COLO668 (cell line): ENCODE data around the gene BTG2.
"Not testable (repeated sequence)": the region's sequence is repeated elsewhere in the genome, so short reads cannot be mapped to it uniquely, and the experiment has no call there.

Experiments used
- DNase-seq: peaks from one replicate; lab custom pipeline; 2025; ENCODE audit not compliant: unreplicated experiment; lab: John Stamatoyannopoulos, UW

BTG2 gene, protein sequence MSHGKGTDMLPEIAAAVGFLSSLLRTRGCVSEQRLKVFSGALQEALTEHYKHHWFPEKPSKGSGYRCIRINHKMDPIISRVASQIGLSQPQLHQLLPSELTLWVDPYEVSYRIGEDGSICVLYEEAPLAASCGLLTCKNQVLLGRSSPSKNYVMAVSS

DNA sequence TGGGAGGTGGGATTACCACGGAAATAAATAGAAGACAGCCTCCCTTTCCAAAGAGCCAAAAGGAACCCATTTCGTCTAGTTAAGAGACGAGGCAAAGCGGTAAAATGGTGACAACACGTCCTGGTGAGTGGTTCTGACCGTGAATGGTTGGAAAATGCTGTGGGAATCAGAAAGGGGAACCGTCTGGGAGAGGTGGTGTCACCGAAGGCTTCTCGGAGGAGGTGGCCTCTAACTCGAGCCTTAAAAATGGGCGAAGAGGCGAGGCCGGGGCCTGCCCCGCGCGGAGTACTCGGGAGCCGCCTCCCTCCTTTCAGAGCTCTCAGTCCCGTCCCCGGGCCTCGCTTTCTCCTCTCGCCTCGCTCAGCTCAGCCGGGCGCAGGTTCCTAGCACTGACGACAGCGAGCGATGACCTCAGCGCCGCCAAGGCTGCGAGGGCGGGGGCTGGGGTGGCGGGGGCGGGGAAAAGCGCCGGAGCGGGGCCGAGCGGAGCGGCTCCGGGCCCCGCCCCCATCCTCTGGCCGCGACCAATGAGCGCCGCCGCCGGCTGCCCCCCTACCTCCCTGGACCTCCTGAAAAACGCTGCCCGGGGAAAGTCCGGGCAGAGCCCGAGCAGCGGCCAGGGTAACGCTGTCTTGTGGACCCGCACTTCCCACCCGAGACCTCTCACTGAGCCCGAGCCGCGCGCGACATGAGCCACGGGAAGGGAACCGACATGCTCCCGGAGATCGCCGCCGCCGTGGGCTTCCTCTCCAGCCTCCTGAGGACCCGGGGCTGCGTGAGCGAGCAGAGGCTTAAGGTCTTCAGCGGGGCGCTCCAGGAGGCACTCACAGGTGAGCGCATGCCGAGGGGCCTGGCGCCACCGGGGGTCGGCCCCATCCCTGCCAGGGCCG is at the start of gene BTG2:
Gene BTG2, plus strand, starts transcription at position 601 of the 890 bp plus-strand sequence. Its CDS starts 88 bp downstream, at position 689.
- peak; percentile 98 for DNase-seq

DNA sequence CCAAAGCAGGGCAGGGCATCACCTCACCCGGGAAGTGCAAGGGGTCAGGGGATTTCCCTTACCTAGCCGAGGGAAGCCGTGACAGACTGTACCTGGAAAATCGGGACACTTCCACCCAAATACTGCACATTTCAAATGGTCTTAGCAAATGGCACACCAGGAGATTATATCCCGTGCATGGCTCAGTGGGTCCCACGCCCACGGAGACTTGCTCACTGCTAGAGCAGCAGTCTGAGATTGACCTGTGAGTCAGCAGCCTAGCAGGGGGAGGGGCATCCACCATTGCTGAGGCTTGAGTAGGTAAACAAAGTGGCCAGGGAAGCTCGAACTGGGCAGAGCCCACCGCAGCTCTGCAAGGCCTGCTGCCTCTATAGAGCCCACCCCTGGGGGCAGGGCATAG is 48.7 kb upstream of the BTG2 start:
- DNase-seq, result not testable (repeated sequence)

DNA sequence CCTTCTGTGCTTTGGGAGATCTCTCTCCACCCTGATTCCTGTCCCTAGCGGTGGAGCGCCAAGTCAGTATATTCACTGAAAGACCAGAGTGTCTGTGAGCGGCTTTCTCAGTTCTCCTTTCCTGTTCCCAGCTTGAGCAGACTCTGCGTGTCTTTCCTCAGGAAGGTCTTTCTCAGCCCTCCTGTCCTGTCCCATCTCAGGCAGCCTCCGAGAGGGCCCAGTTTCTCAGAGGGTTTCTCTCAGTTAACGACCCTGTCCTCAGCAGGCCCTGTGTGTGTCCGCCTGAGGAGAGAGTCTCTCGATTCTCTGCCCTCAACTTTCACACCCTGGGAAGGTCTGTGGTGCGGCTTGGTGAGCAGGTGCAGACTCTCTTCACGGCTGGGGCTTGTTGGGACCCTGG is 41.8 kb upstream of the BTG2 start:
- no peak for DNase-seq

DNA sequence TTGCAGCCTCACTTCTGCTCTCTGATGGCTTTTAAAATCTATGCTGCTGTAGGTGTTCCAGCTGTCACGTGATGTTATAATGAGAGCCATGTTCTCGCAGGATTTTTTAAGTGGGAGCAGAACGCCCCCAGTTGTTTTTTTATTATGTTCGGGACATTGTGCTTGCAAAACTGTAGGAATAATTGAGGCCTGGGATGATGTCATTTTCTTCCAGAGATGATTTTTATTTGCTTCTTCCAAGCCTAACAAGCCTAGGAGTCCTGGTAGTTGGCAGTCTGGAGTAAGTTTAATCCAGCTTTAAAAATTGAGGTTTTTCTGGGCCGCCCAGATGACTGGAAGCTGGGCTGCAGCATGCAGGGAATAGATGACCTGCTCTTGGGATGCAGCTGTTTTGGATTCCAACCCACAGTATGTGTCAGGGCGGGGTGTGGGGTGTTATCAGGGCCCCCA is 41.2 kb upstream of the BTG2 start:
- no peak for DNase-seq

DNA sequence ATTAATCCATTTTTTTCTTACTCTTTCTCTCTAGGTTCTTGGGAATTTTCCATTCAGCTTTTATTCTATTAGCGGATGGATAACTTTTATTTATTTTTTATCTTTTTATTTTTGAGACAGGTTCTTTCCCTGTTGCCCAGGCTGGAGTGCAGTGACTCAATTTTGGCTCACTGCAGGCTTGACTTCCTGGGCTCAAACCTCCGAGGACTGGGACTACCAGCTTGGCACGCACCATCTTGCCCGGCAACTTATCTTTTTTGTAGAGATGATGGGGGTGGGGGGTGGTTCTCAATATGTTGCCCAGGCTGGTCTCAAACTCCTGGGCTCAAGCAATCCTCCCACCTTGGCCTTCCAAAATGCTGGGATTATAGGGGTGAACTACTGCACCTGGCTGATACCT is 39.8 kb upstream of the BTG2 start:
- no peak for DNase-seq

DNA sequence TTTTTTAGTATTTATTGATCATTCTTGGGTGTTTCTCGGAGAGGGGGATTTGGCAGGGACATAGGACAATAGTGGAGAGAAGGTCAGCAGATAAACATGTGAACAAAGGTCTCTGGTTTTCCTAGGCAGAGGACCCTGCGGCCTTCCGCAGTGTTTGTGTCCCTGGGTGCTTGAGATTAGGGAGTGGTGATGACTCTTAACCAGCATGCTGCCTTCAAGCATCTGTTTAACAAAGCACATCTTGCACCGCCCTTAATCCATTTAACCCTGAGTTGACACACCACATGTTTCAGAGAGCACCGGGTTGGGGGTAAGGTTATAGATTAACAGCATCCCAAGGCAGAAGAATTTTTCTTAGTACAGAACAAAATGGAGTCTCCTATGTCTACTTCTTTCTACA is 39.2 kb upstream of the BTG2 start:
- DNase-seq, result not testable (repeated sequence)

DNA sequence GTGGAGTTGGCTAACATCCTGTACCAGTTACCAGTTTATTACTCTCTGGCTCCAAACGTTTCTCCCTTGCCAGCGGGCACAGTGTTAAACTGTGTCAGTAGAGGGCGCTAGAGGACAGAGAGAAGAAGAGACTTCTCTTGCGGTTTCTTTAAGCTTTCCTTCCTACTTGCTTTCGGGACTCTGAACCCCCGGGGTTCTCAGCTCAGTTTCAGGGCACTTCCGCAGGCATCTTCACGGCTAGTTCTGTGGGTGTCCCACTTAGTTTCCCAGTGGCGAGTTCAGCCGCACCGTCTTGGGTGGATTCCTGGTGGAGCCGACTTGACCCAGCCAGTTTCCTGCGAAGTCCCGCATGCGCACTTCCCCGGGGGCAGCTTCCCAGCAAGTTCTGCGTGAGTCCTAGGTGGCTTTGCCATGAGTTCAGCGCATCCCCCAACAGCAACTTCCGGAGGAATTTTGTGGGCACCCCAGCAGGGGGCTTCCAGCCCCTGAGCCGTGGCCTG is 37.9 kb upstream of the BTG2 start:
- peak; percentile 82 for DNase-seq

DNA sequence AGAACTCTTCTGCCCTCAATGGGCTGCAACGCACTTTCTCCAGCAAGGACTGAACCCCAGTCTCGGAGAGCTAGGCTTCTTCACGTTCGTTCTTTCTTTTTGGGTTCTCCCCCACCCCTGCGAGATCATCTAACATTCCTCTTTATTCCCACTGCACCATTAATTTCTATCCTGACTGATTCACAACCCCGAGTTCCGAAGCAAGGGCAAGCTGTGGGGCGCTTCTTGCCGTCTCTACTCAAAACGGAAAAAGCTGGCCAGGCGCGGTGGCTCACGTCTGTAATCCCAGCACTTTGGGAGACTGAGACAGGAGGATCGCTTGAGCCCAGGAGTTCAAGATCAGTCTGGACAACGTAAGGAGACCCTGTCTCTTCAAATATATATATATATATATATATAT is 37.4 kb upstream of the BTG2 start:
- no peak for DNase-seq

DNA sequence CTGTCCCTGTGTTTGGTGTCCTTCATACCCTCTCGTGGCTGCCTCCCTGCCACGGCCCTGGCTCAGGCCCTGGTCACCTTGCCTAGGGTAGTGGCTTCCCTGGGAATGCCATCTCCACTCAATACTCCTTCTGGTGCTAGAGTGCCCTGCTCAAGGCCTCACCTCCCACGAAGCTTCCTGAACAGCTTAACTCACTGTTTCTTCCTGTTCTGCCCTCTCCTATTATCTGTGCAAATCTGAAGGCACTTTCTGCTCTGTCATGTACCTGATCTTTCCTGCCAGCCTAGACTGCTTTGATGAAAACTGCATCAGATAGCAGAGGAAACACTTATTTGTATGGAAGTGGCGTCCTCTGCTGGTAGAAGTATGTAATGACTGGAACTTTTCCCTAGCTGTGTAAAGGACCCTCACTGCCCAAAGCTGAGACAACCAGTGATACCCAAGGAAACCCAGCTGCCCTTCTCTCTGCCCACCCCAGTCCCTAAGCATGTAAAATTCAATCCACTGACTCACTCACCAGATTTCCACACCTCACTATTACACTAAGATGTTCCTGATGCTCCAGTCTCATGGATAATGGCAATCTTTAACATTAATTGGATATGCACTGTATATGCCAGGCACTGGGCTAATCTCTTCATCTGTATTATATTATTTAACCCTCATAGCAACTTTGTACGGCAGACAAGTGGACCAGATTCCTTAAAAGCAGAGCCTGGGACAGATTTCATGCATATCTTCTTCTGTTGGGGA is 36.2 kb upstream of the BTG2 start:
- peak; percentile 53 for DNase-seq

DNA sequence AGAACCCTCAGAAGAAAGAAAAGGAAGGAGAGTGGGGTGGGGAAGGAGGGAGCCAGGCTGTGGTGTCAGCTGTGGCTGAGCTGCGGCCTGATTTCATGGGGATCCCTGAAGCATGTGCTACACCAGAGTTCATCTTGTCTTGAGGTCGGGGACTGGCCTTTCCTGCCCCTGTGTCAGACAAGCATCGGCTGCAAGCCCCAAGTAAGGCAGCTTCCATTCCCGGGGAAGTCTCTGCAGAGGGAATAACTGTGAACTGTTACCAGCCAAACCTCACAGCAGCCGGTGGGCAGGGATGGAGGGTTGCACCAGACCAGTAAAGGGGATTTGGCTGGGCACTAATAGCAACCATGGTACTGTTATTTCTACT is 35.7 kb upstream of the BTG2 start:
- no peak for DNase-seq

DNA sequence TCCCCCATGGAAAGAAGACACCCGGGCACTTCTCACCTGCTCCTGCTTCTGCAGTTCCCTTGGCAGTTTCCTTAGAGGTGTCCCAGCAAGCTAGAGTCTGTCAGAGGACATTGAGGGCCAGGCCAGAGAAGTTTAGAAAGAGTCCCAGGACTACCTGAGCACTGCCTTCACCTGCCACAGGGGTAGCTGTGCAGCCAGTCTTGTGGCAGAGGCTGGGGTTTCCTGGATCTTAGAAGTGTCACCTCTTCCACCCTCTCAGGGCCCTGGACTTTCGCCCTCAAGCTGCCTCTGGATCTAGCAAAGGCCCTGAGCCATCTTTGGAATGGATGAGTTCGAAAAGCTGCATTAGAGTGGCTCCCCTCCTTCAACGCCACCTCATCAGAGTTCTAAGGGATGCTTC is 34.9 kb upstream of the BTG2 start:
- DNase-seq, result no peak

DNA sequence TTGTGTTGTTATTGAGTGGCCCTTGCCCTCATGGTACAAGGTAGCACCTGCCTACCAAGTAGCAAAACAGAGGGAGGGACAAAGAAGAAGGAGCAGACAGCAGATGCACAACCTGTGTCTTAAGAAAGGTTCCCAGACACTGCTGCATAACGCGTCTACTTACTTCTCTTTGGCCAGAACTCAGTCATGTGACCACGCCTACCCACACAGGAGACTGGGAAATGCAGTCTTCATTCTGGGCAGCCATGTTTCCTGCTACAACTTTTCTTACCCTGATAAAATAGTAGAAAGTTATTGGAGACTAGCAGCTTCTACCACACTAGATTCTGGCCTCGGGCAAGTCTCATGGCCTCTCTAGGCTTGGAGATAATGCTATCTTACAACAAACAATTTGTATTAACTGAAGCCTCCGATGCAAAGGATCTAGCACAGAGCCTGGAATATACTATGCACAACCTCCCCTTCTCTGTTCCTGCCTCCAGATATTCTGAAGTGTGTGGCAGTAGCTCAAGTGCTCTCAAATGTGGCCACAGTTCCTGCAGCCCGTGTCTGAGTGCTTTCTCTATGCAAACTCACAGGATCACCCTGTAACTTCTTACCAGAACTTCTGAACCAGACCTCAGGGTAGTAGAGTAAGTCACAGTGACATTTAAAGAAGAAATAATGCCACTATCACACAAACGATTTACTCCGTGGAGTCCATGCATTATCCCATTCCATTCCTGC is 34.1 kb upstream of the BTG2 start:
- DNase-seq, result no peak

DNA sequence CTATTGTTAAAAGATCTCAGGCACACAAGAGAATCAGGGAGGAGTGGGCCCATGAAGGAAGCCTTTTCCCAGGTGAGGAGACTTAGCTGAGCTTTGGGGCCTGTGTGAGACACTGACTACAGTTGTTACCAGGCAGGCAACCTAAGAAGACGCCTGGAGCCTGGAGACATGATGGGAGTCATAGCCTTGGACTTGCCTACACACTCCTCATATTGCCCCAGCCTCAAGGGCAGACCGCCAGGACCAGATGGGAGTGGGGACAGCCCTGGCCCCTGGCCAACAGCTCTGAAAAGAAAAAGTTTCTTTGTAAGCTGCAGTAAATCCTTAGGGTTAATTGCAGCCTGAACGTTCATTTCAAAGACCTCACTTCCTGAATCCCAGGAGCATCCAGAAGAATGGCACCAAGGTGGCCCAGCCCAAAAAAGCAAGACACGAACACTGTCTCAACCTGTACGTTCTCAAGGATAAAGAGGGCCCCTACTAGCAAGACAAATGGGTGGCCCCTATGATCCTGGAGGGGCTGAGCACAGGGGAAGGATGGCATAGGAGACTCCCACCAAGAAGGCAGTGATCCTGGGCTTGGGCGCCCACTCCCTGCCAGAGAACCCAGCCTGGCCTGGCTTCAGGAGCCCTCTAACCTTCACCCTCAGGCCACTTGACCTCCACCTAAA is 33.2 kb upstream of the BTG2 start:
- no peak for DNase-seq

DNA sequence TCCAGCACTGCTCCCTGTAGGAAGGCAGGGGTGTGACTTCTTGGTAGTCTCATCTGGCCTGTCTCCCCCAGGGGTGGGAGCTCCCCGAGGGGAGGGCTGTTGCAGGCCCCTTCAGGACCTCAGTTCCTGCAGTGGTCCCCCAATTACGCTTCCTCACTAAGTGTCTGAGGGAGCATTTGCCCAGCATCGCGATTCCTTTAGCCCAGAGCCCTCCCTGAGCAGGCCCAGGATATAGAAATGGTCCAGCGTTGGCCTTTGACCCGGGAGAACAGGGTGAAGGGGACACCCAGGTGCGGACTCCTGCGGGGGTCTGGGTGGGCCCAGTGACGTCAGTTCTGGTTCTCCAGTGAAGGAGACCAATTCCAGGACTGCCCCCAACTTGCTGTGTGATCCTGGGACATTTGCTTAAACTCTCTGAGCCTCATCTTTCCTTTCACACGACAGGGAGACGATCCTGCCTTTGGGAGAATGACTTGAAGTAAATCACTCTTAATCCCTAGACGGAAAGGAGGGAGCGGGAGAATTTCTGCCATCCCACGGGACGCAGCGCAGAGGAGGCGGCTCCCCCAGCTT is 32.6 kb upstream of the BTG2 start:
- no peak for DNase-seq

DNA sequence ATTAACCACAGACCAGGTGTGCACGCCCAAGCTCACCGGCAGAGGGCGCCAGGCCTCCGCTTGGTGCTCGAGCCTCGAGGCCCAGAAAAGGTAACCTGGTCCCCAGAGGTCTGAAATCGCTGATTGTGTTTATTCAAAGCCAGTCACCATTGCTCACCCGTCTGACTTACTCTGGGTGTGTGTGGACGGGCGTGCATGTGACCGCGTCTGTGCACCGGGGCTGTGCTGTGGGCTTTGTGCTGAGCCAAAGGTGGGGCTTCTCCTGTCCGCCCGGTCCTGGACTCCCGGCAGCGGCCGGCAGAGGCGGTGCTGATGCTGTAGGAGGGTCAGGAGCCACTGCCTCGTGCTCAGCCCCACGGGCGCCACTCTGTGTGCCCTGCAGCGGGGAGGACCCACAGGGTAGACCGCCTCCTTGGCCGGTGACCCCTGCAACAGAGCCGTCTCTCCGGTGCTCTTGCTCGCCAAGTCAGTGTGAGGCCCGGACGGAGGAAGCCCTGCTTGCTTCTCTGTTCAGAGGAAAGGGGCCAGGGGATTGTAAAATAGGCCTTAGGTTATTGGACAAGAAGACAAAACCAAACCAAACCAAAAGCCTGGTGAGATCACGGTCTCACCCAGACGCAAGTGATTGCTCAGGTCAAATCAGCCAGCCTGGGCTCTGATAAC is 32.0 kb upstream of the BTG2 start:
- DNase-seq, result peak; percentile 93

DNA sequence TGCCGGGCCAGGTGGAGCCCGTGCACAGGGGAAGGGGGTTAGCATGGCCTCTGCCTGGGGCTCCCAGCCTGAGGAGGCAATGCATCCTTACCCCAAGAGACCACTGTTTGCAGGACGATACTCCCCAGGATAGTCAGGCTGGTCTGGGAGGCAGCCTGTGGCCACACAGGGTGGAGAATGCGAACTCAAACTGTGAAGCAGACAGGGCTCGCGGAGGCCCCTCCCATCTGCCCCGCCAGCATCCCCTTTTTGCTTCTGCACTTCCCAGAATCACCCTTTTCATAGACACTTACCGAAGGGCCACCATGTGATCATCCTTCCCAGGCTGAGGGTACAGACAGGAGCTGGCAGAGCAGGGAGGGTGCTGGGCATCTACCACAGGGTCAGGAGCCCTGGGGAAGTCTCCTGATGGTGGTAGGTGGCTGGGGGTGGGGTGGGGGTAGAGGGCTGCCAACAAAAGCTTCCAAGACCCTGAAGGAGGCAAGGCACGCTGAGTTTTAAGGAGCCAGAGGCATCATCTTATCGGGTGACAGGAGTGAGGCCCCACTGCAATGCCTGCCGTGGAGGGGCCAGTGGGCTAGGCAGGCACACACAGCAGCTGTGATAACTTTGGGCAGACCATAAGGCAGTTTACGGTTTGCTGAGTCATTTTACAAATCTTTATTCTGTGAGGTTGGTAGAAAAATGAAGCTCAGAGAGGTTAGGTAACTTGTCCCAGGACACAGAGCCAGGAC is 31.3 kb upstream of the BTG2 start:
- no peak for DNase-seq

DNA sequence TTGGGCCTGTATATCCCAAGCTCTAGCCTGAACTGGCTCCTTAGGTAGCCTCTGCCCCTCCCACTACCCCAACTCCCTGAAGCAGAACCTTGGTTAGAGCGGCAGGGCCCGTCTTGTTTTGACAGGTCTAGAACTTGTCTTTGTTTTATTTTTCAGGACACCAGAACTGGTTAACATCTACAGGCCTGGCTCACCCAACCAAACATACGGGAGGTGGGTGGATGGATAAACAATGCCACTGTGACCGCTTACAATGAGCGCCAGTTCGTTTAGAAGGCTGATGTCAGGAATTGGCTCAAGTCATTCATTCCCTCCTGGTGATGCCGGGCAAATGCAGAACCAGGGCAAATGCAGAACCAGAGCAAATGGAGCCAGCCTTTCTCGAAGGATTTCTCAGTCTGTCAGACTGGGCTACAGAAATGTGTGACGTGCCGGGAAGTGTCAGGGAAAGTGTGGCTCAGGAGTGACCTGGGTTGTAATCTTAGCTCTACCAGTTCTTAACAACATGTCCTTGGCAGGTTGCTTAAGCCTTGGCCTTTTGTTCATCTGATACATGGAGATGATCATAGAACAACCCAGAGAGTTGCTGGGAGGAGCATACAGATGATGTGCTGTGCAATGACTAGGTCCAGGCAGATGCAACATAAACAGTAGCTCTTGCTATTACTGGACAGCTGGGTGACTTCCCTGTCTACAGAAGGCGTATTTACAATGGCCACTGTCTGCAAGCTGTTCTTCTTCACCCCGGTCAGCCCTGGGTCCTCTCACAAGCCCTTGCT is 30.5 kb upstream of the BTG2 start:
- no peak for DNase-seq

DNA sequence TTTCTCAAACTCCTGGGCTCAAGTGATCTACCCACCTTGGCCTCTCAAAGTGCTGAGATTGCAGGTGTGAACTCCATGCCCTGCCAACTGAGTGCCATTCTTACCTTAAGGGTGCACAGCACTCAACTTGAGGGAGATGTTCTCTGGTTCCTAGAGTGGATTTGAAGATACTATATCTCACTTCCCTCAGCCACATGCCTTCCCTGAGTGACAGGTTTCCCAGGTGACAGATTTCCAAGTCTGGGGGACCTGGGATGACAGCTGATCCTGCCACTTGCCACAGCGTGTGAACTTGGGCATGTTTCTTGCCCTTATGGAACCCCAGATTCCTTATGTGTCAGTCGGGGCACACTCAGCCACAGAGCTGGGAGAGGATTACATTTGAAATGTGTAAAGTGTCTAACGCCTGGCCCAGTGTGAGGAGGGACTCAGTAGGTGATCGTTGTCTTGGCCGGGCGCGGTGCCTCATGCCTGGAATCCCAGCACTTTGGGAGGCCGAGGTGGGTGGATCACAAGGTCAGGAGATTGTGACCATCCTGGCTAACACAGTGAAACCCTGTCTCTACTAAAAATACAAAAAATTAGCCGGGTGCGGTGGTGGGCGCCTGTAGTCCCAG is 29.6 kb upstream of the BTG2 start:
- no peak for DNase-seq
